Stomach (tissue), 4 donors: Measurements from ENCODE around the gene GPR151.

ENCODE experiments used
- CTCF ChIP-seq, 7 experiments: fragments of 450-650 bp in 4 of 7; fragments of 200-600 bp in 3 of 7; sonication (generic) in 3 of 7; IDR thresholded peaks; one replicate each; pipeline ENCODE4 v1.5.1; 2016 to 2019; ENCODE audit warnings: antibody characterized with exemption in 7 of 7, control low read depth in 2 of 7, mild to moderate bottlenecking in 1 of 7
- POLR2A ChIP-seq, 4 donors: fragments of 450-650 bp; IDR thresholded peaks; one replicate each; pipeline ENCODE4 v1.6.1; 2016; ENCODE audit warnings: antibody characterized with exemption in 4 of 4, control low read depth in 2 of 4, mild to moderate bottlenecking in 1 of 4, moderate library complexity in 1 of 4

GRCh38 chr5:146475190-146475780, 40.7 kb downstream of the GPR151 start:
- TF ChIP-seq POLR2A (IDR thresholded peaks at IDR 0.05) (no peak), CTCF (IDR thresholded peaks at IDR 0.05) (peak in 1 of 7 experiments; percentile 15)
